NCI-H2171 treated with DMSO at 0.1 percent for 48 hours (cell line): Measurements from ENCODE around the gene GGT7.
"Not testable (repeated sequence)": the region's sequence is repeated elsewhere in the genome, so short reads cannot be mapped to it uniquely, and the experiment has no call there.

Experiments used
- DNase-seq: peaks from one replicate; lab custom pipeline; 2025; lab: John Stamatoyannopoulos, UW

The GGT7 gene

GRCh38 chr20:34842143-34842542 lies 30.5 kb downstream of the GGT7 start:
- DNase-seq = no peak

DNA sequence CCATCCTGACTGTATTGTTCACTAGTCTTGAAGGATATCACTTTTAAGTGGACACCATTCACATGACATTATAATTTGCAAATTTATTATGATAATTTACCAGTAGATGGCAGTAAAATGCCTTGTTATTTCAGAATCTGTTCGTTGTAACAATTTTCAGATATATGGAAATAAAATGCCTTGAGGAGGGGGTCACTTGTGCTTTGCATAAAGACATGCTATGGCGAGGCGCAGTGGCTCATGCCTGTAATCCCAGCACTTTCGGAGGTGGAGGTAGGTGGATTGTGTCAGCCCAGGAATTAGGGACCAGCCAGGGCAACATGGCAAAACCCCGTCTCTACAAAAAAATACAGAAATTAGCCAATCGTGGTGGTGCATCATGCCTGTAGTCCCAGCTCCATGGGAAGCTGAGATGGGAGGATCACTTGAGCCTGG lies 38.2 kb downstream of the GGT7 start:
- DNase-seq = peak; percentile 72

DNA sequence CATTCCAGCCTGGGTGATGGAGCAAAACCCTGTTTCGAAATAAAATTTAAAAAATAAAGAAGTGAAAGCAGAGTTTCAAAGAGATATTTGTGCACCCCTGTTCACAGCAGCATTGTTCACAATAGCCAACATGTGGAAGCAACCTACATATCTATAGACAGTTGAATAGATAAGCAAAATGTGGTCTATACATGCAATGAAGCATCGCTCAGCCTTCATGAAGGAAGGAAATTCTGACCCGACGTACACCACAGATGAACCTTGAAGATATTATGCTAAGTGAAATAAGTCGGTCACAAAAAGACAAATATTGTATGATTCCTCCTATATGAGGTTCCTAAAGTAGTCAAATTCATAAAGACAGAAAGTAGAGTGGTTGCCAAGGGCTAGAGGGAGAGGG lies 40.7 kb downstream of the GGT7 start:
- no peak for DNase-seq

DNA sequence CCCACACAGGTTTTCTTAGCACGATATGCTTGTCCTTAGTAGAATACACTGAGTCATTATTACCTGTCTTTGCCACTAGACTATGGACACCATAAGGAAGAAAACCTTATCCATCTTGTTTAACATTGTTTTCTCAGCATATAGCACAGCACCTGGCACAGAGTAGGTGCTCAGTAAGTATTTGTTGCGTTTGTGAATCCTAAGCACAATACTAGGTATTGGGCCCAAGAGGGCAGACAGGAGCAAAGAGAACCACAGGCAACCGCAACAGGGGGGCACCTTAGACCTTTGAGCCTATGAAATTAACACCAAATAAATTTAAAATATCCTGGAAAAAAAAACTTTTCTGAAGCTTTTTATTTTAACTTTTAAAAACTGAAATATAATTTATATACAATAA lies 43.5 kb downstream of the GGT7 start:
- DNase-seq = no peak

DNA sequence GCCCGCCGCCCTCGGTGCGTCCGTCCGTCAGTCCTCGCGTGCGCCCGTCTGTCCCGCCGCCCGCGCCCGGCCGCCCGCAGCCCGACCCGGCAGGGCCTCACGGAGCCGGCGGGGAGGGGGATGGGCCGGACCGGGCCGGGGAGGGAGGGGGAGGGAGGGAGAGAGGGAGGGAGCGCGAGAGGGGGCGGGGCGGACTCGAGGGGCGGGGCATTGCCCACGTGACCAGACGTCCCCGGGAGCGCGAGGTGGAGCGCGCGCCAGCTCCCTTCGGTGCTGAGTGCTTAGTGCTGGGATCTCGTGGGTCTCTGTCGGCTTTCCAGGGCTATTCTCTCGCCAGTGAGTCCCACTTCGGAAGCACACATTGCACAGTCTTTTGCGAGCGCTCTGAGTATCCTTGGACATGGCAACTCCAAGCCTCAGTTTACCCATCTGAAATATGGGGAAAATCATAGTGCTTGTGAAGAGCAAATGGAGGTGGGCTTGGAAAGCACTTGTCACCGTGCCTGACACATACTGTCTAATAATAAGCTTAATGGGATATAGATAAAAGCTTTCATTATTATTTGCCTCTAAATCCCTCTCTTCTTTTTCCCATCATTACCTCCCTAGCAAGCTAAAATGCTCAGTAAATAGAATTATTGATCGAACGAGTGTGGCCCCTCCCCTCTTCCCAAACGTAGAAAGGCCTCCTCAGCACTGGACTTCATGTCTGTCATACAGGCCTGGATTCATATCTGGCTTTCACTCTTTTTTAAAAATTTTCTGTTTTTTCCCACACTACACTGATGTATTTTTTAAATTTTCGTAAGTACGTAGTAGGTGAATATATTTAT lies 46.9 kb downstream of the GGT7 start, which contains the start of gene NCOA6:
Gene NCOA6, minus strand, starts transcription at position 122 of the 833 bp plus-strand sequence. CDS start 43,296 bp downstream, outside the sequence.
- peak; percentile 80 for DNase-seq

- DNase-seq = peak; percentile 68
These were observed 47.7 kb downstream of the GGT7 start for GRCh38 chr20:34824806-34825529.

DNA sequence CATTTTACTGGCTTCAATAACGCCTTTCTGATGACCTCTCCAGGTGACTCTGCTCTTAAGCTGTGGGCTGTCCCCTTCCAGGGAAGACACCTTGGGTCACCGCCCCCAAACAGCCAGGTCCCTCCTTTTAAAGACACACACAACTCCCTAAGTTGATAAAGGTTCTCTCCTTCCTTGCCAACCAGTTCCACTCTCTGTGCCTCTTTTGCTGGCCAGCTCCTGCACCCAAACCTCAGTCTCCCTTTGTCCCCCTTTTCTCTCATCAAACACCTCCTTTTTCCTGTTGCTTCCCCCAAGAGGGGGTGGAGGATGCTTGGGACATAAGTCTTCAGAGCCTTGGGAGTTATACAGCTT lies 48.2 kb downstream of the GGT7 start:
- DNase-seq = peak; percentile 56

- no peak for DNase-seq
These were observed 48.6 kb downstream of the GGT7 start for GRCh38 chr20:34824026-34824425.

DNA sequence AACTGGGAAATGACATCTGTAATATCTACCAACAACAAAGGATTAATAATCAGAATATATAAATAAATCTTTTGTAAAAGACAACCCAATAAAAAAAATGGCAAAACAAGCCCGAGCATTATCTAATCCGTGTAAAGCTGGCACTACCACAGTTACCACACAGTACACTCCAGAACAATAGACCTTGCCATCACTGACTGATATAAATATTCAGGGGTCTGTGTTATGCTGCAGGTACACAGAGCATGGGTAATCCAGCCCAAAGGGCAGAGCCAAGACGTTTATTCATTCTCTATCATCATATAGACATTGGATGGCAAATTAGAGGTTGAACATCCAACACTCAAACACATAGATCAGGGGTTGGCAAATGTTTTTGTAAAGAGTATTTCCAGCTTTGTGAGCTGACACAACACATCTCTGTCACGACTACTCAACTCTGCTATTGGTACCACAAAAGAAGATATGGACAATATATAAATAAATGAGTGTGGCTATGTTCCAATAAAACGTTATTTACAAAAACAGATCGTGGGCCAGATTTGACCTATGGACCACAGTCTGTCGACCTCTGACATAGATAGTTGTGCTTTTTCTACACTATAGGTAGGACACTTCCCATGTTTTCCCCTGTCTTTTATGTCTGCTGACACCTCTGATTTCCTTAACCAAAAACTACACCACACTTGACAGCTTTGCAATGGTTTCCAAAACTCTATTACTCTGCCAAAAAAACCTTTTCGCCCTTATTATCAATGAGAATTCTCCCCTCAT lies 51.7 kb downstream of the GGT7 start:
- no peak for DNase-seq

- no peak for DNase-seq
These were observed 54.9 kb downstream of the GGT7 start for GRCh38 chr20:34817801-34818200.

GRCh38 chr20:34817072-34817471 lies 55.6 kb downstream of the GGT7 start:
- DNase-seq = no peak

DNA sequence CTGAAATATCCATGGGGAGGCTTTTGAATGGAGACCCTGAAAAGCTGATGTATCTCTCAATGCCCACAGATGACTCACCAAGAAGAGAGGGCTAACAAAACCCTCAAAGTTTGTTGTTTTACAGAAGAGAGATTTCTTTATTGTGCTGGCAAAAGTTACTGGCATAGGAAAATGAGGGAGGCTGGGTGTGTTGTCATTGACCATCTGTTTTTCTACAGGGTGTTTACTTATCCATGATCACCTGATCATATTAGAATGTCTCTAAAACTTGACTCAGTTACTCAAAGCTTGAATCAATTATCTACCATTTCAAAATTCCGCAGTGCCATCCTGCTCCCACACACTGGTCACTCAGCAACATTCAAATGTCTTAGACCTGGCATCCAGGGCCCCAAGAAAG lies 57.0 kb downstream of the GGT7 start:
- no peak for DNase-seq

DNA sequence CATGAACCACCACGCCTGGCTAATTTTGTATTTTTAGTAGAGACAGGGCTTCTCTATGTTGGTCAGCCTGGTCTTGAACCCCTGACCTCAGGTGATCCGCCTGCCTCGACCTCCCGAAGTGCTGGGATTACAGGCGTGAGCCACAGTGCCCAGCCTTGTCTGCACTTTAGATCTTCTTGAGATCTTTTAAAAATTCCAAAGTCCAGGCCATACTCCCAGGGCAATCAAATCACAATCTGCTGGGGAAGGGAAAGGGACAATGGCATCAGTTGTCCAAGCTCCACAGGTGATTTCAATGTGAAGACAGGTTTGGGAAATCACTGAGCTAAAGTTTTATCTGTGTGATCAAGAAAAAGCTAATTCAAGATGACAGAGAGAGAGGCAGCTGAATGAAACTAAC lies 64.1 kb downstream of the GGT7 start:
- DNase-seq = no peak

DNA sequence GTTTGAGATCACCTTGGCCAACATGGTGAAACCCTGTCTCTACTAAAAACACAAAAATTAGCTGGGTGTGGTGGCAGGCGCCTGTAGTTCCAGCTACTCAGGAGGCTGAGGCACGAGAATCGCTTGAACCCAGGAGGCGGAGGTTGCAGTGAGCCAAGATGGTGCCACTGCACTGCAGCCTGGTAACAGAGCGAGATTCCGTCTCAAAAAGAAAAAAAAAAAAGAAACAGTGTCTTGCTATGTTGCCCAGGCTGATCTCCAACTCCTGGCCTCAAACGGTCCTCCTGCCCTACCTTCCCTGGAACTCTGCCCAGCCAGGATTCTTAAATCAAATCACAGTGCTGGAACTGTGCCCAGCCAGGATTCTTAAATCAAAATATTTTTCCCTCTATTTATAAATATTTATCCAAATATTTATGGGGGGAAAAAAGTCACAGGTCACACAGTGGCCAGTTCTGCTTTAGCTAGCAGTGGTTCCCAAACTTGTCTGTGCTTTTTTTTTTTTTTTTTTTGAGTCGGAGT lies 64.7 kb downstream of the GGT7 start:
- not testable (repeated sequence) for DNase-seq

DNA sequence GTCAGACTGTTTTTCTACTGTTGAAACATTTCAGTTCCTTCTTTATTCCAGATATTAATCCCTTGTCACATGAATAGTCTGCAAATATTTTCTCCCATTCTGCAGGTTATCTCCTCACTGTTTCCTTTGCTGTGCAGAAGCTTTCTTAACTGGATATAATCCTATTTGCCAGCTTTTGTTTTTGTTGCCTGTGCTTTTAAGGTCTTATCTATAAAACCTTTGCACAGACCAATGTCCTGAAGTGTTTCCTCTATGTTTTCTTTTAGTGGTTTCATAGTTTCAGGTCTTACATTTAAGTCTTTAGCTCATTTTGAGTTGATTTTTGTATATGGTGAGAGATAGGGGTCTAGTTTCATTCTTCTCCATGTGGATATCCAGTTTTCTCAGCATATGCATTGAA lies 66.4 kb downstream of the GGT7 start:
- no peak for DNase-seq

DNA sequence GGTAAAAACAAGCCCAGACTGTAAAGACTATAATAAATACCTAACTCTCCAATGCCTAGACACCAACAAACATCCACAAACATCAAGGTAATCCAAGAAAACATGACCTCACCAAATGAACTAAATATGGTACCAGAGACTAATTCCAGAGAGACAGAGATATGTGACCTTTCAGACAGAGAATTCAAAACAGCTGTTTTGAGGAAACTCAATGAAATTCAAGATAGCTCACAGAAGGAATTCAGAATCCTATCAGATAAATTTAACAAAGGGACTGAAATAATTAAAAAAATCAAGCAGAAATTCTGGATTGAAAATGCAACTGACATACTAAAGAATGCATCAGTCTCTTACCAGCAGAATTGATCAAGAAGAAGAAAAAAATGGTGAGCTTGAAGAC lies 73.8 kb downstream of the GGT7 start:
- DNase-seq = no peak

- DNase-seq = no peak
These were observed 74.3 kb downstream of the GGT7 start for GRCh38 chr20:34798328-34798727.

DNA sequence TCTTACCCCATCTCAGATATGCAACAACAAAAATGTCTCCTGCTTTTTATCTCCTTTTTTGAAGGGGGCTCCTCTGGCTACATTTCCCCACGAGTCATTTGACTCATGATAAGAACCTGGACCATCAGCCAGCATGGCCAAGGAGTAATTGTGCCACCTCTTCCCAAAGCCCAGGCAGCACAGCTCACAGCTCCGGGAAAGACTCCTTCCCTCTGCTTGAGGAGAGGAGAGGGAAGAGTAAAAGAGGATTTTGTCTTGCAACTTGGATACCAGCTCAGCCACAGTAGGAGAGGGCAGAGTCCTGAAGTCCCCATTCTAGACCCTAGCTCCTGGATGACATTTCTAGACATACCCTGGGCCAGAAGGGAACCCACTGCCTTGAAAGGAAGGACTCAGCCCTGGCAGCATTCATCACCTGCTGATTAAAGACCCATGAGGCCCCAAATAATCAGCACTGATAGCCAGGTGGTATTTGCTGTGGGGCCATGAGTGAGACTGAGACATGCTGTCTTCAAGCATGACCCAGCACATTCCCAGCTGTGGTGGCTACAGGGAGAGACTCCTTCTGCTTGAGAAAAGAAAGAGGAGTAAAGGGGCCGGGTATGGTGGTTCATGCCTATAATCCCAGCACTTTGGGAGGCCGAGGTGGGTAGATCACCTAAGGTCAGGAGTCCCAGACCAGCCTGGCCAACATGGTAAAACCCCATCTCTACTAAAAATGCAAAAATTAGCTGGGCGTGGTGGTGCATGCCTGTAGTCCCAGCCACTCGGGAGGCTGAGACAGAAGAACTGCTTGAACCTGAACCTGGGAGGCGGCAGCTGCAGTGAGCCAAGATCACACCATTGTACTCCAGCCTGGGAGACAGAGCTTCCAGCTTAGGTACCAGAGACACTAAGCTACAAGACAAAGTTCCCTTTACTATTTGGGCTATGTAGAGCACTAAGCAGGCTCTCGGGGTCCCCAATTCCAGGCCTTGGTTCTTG lies 75.4 kb downstream of the GGT7 start:
- DNase-seq = no peak
